Heart left ventricle (tissue), 13 donors: ENCODE data around the gene DLX4.

ENCODE experiments used
- POLR2A ChIP-seq, 2 donors: fragments of 450-650 bp; IDR thresholded peaks; one replicate each; pipeline ENCODE4 v1.6.1; 2017; ENCODE audit warnings: antibody characterized with exemption in 2 of 2, mild to moderate bottlenecking in 2 of 2, moderate library complexity in 2 of 2
- TF ChIP-seq, protein P1 (sequence below), 12 donors: fragments of 200-600 bp; sonication (generic) in 4 of 12; IDR thresholded peaks; one replicate each; pipeline versions ENCODE4 v1.5.0 to v1.8.0; 2018 to 2022; ENCODE audit warnings: antibody characterized with exemption in 12 of 12, mild to moderate bottlenecking in 5 of 12
- donor health status: ischemic (EF 13 %, LVEDD 7.1; RV severe dilation, severe dysfunction).
- donor health status: DM: no; HTN: yes; CAD: no.
- donor health status: DM: no; HTN: no; CAD: no.
- donor health status: ischemic (EF 25% LVEDD 6.9; RV normal size, moderate dysfunction).
- donor health status: ischemic (EF 25% LVEDD 5.7; RV mildly dilated, moderate dysfunction).
- donor health status: ischemic (EF 35%, LVEDD 5.7; RV mildly dilated, moderate dysfunction).
- donor health status: nonischemic (EF 11% LVEDD 7.7; RV severe dilation, severe dysfunction).
- donor health status: DM: yes; HTN: yes; CAD: no.
- donor health status: PGD.
- donor health status: ischemic (EF 29% LVEDD 5.4; RV normal size, mild dysfunction).
- donor health status: nonischemic (EF 23%, LVEDD 6.1; RV moderate dilation, normal function).

DNA sequence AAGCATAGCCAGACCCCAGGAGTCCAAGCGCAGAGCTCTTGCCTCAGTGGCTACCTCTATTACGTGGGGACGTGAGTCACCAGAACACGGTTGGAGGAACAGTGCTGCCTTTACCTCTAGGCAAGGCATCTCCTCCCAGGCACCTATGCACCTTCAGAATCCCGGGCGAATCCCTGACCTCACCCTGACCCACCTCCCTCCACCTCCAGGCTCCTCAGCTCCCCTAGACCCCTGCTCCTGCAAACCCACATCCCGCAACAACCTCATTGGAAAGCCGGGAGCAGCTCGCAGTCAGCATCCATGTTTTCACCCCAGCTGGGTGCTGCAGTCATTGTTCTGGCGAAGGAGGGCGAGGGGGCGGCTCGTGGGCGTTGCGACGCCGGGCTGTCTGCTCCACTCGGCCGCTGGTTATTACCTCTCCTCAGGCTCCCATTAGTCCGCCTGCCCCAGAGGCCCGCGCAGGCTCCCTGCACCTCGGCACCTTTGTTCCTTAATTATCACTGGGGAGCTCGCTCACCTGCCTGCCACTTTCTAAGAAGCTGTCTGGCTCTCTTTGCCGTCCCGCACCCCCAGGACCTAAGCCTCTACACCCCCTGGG, 24.6 kb upstream of the DLX4 start:
- TF ChIP-seq, protein P1, sequence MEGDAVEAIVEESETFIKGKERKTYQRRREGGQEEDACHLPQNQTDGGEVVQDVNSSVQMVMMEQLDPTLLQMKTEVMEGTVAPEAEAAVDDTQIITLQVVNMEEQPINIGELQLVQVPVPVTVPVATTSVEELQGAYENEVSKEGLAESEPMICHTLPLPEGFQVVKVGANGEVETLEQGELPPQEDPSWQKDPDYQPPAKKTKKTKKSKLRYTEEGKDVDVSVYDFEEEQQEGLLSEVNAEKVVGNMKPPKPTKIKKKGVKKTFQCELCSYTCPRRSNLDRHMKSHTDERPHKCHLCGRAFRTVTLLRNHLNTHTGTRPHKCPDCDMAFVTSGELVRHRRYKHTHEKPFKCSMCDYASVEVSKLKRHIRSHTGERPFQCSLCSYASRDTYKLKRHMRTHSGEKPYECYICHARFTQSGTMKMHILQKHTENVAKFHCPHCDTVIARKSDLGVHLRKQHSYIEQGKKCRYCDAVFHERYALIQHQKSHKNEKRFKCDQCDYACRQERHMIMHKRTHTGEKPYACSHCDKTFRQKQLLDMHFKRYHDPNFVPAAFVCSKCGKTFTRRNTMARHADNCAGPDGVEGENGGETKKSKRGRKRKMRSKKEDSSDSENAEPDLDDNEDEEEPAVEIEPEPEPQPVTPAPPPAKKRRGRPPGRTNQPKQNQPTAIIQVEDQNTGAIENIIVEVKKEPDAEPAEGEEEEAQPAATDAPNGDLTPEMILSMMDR (IDR thresholded peaks at IDR 0.05), result no peak
- no peak for TF ChIP-seq POLR2A (IDR thresholded peaks at IDR 0.05)
